ENCODE measurements around the gene ALAS1.

DNA sequence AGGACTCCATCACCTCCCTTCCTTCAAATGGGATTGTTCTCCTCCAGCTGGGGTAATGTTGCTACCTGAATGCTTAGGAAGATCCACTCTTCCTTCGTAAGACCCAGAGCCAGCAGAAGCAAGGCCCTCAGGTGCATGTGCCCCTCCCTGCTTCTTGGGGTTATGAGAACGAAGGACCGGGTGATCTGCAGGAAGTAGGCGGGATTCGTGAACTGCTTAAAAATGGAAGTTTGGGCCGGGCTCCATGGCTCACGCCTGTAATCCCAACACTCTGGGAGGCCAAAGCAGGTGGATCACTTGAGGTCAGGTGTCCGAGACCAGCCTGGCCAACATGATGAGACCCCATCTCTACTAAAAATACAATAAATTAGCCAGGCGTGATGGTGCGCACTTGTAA, 19.4 kb downstream of the ALAS1 start:
- no peak for TF ChIP-seq POLR2A (IDR thresholded peaks at IDR 0.05; ENCODE audit: low read depth, low read length)
- TF ChIP-seq POLR2AphosphoS5 (IDR thresholded peaks at IDR 0.05; ENCODE audit: insufficient read depth, low read depth, low read length), result no peak
